ENCODE data around the gene TOX2.

TOX2 gene

DNA sequence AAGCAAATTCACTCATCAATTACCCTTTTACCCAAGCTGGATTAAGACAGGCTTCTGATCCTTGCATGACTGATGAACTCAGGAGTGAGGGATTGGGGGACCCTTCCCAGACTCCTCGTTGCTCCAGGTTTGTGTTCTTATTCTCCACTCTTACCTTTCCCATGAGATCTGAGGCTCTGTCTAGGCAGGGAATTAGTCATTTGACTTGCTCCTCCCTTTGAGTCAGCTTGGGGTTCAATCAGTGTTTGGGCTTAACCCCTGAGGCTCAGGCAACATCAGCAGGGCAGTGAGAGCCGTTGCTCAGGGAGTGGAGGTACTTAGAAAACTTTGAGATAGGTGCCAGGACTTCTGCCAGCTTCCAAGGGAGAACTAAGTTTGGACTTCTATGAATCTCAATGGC, 20.7 kb upstream of the TOX2 start:
- H3K27ac ChIP-seq: no peak overlapping the region
- no peaks in the 10 kb centered on the region for H3K36me3 ChIP-seq (ENCODE audit: control insufficient read depth, insufficient read depth, low read length)
- H3K27me3 ChIP-seq (ENCODE audit: control insufficient read depth, insufficient read depth, low read length): no peaks in the 10 kb centered on the region
- H3K4me1 ChIP-seq: no peaks in the 10 kb centered on the region
- H3K4me3 ChIP-seq (ENCODE audit: low read depth, low read length): no peak overlapping the region
- H3K9me3 ChIP-seq (ENCODE audit: control insufficient read depth, low read length): no peaks in the 10 kb centered on the region
- H3K79me2 ChIP-seq: no peaks in the 10 kb centered on the region
- no peak overlapping the region for H3K4me2 ChIP-seq (ENCODE audit: low read length)
- TF ChIP-seq, protein P1, sequence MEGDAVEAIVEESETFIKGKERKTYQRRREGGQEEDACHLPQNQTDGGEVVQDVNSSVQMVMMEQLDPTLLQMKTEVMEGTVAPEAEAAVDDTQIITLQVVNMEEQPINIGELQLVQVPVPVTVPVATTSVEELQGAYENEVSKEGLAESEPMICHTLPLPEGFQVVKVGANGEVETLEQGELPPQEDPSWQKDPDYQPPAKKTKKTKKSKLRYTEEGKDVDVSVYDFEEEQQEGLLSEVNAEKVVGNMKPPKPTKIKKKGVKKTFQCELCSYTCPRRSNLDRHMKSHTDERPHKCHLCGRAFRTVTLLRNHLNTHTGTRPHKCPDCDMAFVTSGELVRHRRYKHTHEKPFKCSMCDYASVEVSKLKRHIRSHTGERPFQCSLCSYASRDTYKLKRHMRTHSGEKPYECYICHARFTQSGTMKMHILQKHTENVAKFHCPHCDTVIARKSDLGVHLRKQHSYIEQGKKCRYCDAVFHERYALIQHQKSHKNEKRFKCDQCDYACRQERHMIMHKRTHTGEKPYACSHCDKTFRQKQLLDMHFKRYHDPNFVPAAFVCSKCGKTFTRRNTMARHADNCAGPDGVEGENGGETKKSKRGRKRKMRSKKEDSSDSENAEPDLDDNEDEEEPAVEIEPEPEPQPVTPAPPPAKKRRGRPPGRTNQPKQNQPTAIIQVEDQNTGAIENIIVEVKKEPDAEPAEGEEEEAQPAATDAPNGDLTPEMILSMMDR (IDR thresholded peaks at IDR 0.05): no peak
- H2AFZ ChIP-seq: no peak overlapping the region
- H3K9ac ChIP-seq: no peak overlapping the region

DNA sequence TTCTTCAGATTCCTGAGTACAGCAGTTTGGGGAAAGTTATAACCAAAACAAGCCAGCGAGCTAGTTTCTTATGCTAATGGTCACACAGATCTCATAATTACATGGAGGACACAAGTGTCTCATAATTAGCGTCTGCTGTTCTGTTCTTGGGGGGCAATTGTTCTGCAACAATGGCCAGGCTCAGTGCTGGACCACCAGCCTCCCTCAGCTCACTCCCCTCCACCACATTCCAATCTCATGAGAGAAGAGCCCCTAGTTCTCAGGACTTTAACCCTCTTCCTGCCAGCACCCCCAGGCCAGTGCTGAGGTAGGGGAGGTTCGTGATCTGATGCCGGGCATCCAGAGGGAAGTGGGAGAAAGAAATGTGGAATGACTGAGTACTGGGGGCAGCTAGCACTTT, 20.2 kb upstream of the TOX2 start:
- no peak overlapping the region for H3K4me2 ChIP-seq (ENCODE audit: low read length)
- no peak overlapping the region for H2AFZ ChIP-seq

DNA sequence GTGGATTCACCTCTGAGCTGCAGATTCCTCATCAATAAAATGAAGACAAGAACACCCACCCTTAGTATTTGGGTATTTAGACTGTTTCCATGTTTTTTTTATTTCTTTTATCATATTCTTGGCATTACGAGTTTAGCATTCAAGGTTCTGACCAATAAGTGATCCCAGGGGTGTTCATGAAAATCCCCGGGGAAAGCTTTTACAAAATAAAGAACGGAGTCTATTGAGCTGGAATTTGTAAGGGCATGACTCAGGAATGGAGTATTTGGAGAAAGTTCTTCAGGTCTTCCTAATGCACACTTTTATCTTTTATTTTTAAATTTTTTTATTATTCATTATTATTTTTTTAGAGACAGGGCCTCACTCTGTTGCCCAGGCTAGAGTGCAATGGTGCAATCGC, 19.4 kb upstream of the TOX2 start:
- no peaks in the 10 kb centered on the region for H3K4me1 ChIP-seq
- no peak overlapping the region for H3K9ac ChIP-seq
- H2AFZ ChIP-seq: no peak overlapping the region
- H3K27ac ChIP-seq: no peak overlapping the region
- TF ChIP-seq, protein P1 (IDR thresholded peaks at IDR 0.05): no peak
- H3K27me3 ChIP-seq (ENCODE audit: control insufficient read depth, insufficient read depth, low read length): no peaks in the 10 kb centered on the region
- H3K4me3 ChIP-seq (ENCODE audit: low read depth, low read length): no peak overlapping the region
- H3K79me2 ChIP-seq: no peaks in the 10 kb centered on the region
- H3K4me2 ChIP-seq (ENCODE audit: low read length): no peak overlapping the region
- H3K9me3 ChIP-seq (ENCODE audit: control insufficient read depth, low read length): no peaks in the 10 kb centered on the region
- no peaks in the 10 kb centered on the region for H3K36me3 ChIP-seq (ENCODE audit: control insufficient read depth, insufficient read depth, low read length)

More for the DNA sequence above, 20.2 kb upstream of the TOX2 start:
- H3K79me2 ChIP-seq: no peaks in the 10 kb centered on the region
- H3K4me1 ChIP-seq: no peaks in the 10 kb centered on the region
- H3K27ac ChIP-seq: no peak overlapping the region
- no peak overlapping the region for H3K4me3 ChIP-seq (ENCODE audit: low read depth, low read length)
- no peak overlapping the region for H3K9ac ChIP-seq
- H3K36me3 ChIP-seq (ENCODE audit: control insufficient read depth, insufficient read depth, low read length): no peaks in the 10 kb centered on the region
- no peaks in the 10 kb centered on the region for H3K9me3 ChIP-seq (ENCODE audit: control insufficient read depth, low read length)
- TF ChIP-seq, protein P1 (IDR thresholded peaks at IDR 0.05): no peak
- H3K27me3 ChIP-seq (ENCODE audit: control insufficient read depth, insufficient read depth, low read length): no peaks in the 10 kb centered on the region

DNA sequence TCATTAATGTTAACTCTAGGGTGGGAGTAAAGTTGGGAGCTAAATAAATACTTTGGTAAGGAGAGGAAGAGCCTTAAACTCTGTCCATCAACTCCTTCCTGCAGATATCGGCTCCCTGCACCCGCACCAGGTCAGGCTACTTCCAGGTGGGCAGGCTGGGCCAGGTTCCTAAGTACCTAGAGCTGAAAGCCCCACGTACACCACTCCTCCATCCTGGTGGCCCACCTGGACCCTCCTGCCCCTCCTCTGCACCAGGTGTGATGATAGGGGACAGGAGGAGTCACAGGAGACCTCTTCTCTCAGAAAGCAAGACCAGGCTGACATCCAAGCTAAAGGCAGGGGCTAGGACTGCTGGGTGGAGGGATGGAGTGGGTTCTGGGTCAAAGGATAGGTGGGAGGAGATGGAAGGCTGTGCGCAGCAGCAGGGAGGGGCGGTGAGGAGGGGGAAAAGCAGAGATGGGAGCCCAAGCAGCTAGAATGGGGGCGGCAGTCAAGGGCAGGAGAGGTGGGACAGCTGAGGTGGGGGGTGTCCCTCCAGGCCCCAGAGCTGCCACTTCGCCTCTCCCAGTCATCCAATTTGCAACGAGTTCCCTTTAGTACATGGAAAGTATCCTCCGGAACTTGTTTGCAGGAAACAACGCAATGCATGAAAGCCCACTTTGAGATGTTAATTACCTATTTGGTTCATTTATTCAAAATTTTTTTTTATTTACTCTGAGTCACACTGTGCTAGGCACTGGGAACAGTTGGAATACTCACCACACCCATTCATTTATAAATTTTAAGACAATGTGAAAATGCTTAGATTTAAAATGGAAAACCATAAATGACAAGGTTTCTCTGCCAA, 15.2 kb upstream of the TOX2 start:
- Histone ChIP-seq H3K4me3 (ENCODE audit: low read depth, low read length) (no peak overlapping the region), H3K27ac (no peak overlapping the region), H2AFZ (no peak overlapping the region), H3K9me3 (ENCODE audit: control insufficient read depth, low read length) (no peaks in the 10 kb centered on the region), H3K9ac (no peak overlapping the region), H3K4me2 (ENCODE audit: low read length) (no peak overlapping the region), H3K27me3 (ENCODE audit: control insufficient read depth, insufficient read depth, low read length) (no peaks in the 10 kb centered on the region), H3K36me3 (ENCODE audit: control insufficient read depth, insufficient read depth, low read length) (no peaks in the 10 kb centered on the region), H3K79me2 (no peaks in the 10 kb centered on the region), H3K4me1 (no peaks in the 10 kb centered on the region)
- TF ChIP-seq, protein P1 (IDR thresholded peaks at IDR 0.05): no peak

DNA sequence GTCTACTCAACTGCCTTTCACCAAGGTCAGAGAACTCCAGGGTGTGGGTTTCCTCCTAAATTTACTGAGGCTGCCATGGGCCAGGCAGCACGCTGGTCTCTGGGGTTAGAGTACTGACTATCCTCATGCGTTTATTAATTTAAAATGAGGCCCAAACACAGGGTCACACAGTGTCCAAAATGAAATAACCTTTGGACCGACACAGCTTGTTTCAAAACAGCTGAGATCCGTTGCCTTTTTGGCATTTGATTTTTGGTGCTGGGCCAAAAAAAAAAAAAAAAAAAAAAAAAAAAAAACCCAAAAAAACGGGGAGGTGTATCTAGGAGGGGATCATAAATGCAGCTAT, 14.6 kb upstream of the TOX2 start:
- TF ChIP-seq, protein P1 (IDR thresholded peaks at IDR 0.05): no peak
- Histone ChIP-seq H2AFZ (no peak overlapping the region), H3K27ac (no peak overlapping the region), H3K9me3 (ENCODE audit: control insufficient read depth, low read length) (no peaks in the 10 kb centered on the region), H3K4me1 (no peaks in the 10 kb centered on the region), H3K9ac (no peak overlapping the region), H3K4me2 (ENCODE audit: low read length) (no peak overlapping the region), H3K4me3 (ENCODE audit: low read depth, low read length) (no peak overlapping the region), H3K36me3 (ENCODE audit: control insufficient read depth, insufficient read depth, low read length) (no peaks in the 10 kb centered on the region), H3K27me3 (ENCODE audit: control insufficient read depth, insufficient read depth, low read length) (no peaks in the 10 kb centered on the region), H3K79me2 (no peaks in the 10 kb centered on the region)

All from parathyroid adenoma (tissue), 2 donors.